LNCaP clone FGC (cell line): ENCODE results near the gene KREMEN1.

ENCODE experiments used
- DNase-seq: peaks from one replicate; pipeline ENCODE4 v3.0.0-alpha.2; 2011; ENCODE audit warnings: low read depth
- H3K4me3 ChIP-seq: 2 replicates; pipeline ENCODE4 v1.5.1; 2011; ENCODE audit warnings: mild to moderate bottlenecking, low read depth, low read length, control low read depth
- CTCF ChIP-seq: IDR thresholded peaks from 2 replicates; pipeline ENCODE4 v1.5.1; 2012; ENCODE audit warnings: mild to moderate bottlenecking; ENCODE audit not compliant: control insufficient read depth, insufficient read depth; ENCODE audit errors: extremely low read depth

Gene KREMEN1

GRCh38 chr22:29060931-29061330, 11.9 kb upstream of the KREMEN1 start:
- no peak for DNase-seq
- TF ChIP-seq CTCF: no peak
- H3K4me3 ChIP-seq: no peak overlapping the region

- no peak for DNase-seq
- H3K4me3 ChIP-seq: no peak within 1 kb of the TSS
- no peak for TF ChIP-seq CTCF
Observed at GRCh38 chr22:29061773-29062172, 11.1 kb upstream of the KREMEN1 start, which contains the start of gene C22orf31. Gene C22orf31 (minus strand): TSS chr22:29061831. CDS start chr22:29061792, 39 bp downstream.

GRCh38 chr22:29062286-29062821, 10.5 kb upstream of the KREMEN1 start:
- H3K4me3 ChIP-seq: no peak overlapping the region
- DNase-seq: no peak
- TF ChIP-seq CTCF: no peak

GRCh38 chr22:29065468-29066190, 7.2 kb upstream of the KREMEN1 start:
- no peak for DNase-seq
- no peak for TF ChIP-seq CTCF
- H3K4me3 ChIP-seq: no peak overlapping the region

- no peak for DNase-seq
- H3K4me3 ChIP-seq: no peak overlapping the region
- no peak for TF ChIP-seq CTCF
Observed at GRCh38 chr22:29069463-29069862, 3.4 kb upstream of the KREMEN1 start.

GRCh38 chr22:29070490-29070889, 2.3 kb upstream of the KREMEN1 start:
- no peak overlapping the region for H3K4me3 ChIP-seq
- DNase-seq: no peak
- TF ChIP-seq CTCF: no peak
